IMR-90 (cell line): Measurements from ENCODE around the gene TMEM95. TPM values are rescaled to one million over a fixed set of nuclear protein-coding genes. Genes with fewer than 3 reads are reported as not detected.
"Not testable (repeated sequence)": the region's sequence is repeated elsewhere in the genome, so short reads cannot be mapped to it uniquely, and the experiment has no call there.

Experiments used
- ATAC-seq: fragments of 200-7000 bp; cut with Tn5 transposase; 2 replicates; pipeline ENCODE4 v1.9.1; 2020; ENCODE audit warnings: low read depth, mild to moderate bottlenecking, moderate library complexity
- BruUV-seq: library from RNA; stranded (reverse); fragments of 400-500 nt; replicated peaks from 2 replicates; lab custom pipeline; 2021; lab: Mats Ljungman, UMichigan
- CTCF ChIA-PET: fragments of 300-600 bp; formaldehyde crosslinking; extraction: SDS; loops from one replicate; lab custom pipeline; 2021; ENCODE audit warnings: antibody characterized with exemption; lab: Yijun Ruan, JAX
- POLR2A ChIA-PET: fragments of 300-600 bp; sonication (Branson Sonifier 250); formaldehyde crosslinking; loops from one replicate; lab custom pipeline; 2022; ENCODE audit warnings: antibody characterized with exemption; ENCODE audit not compliant: unreplicated experiment; lab: Charles Lee
- DNase-seq: peaks from one replicate; pipeline ENCODE4 v3.0.0; 2013
- H2AFZ ChIP-seq: replicated peaks from 2 replicates; pipeline ENCODE3; 2013; ENCODE audit warnings: low read length, mild to moderate bottlenecking; ENCODE audit not compliant: poor library complexity
- H2AK5ac ChIP-seq: 2 replicates; pipeline ENCODE4 v1.6.1; 2013; ENCODE audit warnings: low read depth, low read length, inconsistent platforms
- H2AK9ac ChIP-seq: replicated peaks from 2 replicates; pipeline ENCODE3; 2013; ENCODE audit warnings: mild to moderate bottlenecking, low read depth, low read length, moderate library complexity; ENCODE audit not compliant: poor library complexity
- H2BK120ac ChIP-seq: 2 replicates; pipeline ENCODE4 v1.6.1; 2013; ENCODE audit warnings: low read depth, low read length, inconsistent platforms
- H2BK15ac ChIP-seq: 3 replicates; pipeline ENCODE4 v1.6.1; 2013; ENCODE audit warnings: low read depth, low read length, inconsistent platforms
- H2BK20ac ChIP-seq: 2 replicates; pipeline ENCODE4 v1.6.1; 2013; ENCODE audit warnings: low read depth, mild to moderate bottlenecking, inconsistent platforms, low read length, moderate library complexity
- H2BK5ac ChIP-seq: 2 replicates; pipeline ENCODE4 v1.6.1; 2013; ENCODE audit warnings: mild to moderate bottlenecking, low read depth, low read length, inconsistent platforms; ENCODE audit not compliant: poor library complexity, severe bottlenecking
- H3K14ac ChIP-seq: replicated peaks from 2 replicates; pipeline ENCODE4 v1.6.1; 2013; ENCODE audit warnings: low read depth, low read length, inconsistent platforms
- H3K18ac ChIP-seq: 2 replicates; pipeline ENCODE4 v1.6.1; 2013; ENCODE audit warnings: low read depth, low read length, control low read depth
- H3K23ac ChIP-seq: 2 replicates; pipeline ENCODE4 v1.6.1; 2013; ENCODE audit warnings: low read depth, low read length, inconsistent platforms
- H3K27ac ChIP-seq: 2 replicates; pipeline ENCODE4 v1.5.1; 2013; ENCODE audit warnings: mild to moderate bottlenecking, control low read depth, low read length; ENCODE audit not compliant: insufficient read depth
- H3K27me3 ChIP-seq: 2 replicates; pipeline ENCODE4 v1.6.1; 2013; ENCODE audit warnings: low read length; ENCODE audit not compliant: control insufficient read depth, insufficient read depth
- H3K36me3 ChIP-seq: 2 replicates; pipeline ENCODE4 v1.6.1; 2013; ENCODE audit warnings: low read length, mixed read lengths; ENCODE audit not compliant: control insufficient read depth, insufficient read depth
- H3K4ac ChIP-seq: 2 replicates; pipeline ENCODE4 v1.6.1; 2013; ENCODE audit warnings: low read depth, low read length, inconsistent platforms
- H3K4me1 ChIP-seq: 2 replicates; pipeline ENCODE4 v1.6.1; 2013; ENCODE audit warnings: low read length, mixed read lengths; ENCODE audit not compliant: control insufficient read depth, insufficient read depth
- H3K4me2 ChIP-seq: 2 replicates; pipeline ENCODE4 v1.6.1; 2013; ENCODE audit warnings: low read depth, mild to moderate bottlenecking, control low read depth, low read length, moderate library complexity
- H3K4me3 ChIP-seq: 2 replicates; pipeline ENCODE4 v1.5.1; 2013; ENCODE audit warnings: low read depth, mild to moderate bottlenecking, control low read depth, low read length, moderate library complexity; ENCODE audit not compliant: insufficient read depth
- H3K56ac ChIP-seq: 2 replicates; pipeline ENCODE4 v1.6.1; 2013; ENCODE audit warnings: low read length, inconsistent platforms; ENCODE audit not compliant: insufficient read depth; ENCODE audit errors: extremely low read depth
- H3K79me1 ChIP-seq, 2 experiments: 2 replicates each; pipeline ENCODE4 v1.6.1; 2013; ENCODE audit warnings: low read length in 2 of 2, inconsistent platforms in 1 of 2, low read depth in 1 of 2
- H3K9ac ChIP-seq: 2 replicates; pipeline ENCODE4 v1.6.1; 2013; ENCODE audit warnings: low read depth, low read length, control low read depth
- H3K9me1 ChIP-seq: 2 replicates; pipeline ENCODE4 v1.6.1; 2013; ENCODE audit warnings: low read length, inconsistent platforms; ENCODE audit not compliant: insufficient read depth
- H3K9me3 ChIP-seq: 2 replicates; pipeline ENCODE4 v1.6.1; 2013; ENCODE audit warnings: low read length; ENCODE audit not compliant: control insufficient read depth, insufficient read depth
- H4K20me1 ChIP-seq: 2 replicates; pipeline ENCODE4 v1.6.1; 2013; ENCODE audit warnings: low read length, inconsistent platforms; ENCODE audit not compliant: insufficient read depth
- H4K5ac ChIP-seq: 2 replicates; pipeline ENCODE4 v1.6.1; 2013; ENCODE audit warnings: mild to moderate bottlenecking, low read depth, low read length, control low read depth
- H4K8ac ChIP-seq, 2 experiments: 2 replicates each; pipeline ENCODE4 v1.6.1; 2013; ENCODE audit warnings: low read depth in 2 of 2, low read length in 2 of 2, control low read depth in 1 of 2, inconsistent platforms in 1 of 2
- H4K91ac ChIP-seq: 2 replicates; pipeline ENCODE4 v1.6.1; 2013; ENCODE audit warnings: low read depth, low read length, inconsistent platforms; ENCODE audit not compliant: insufficient read depth
- WGBS, 2 experiments: methylation state at CpG; one replicate each; pipeline versions ENCODE4 v1.1.5 to v1.1.7; 2013; ENCODE audit warnings: missing lambda C conversion rate in 2 of 2; ENCODE audit not compliant: insufficient read length in 1 of 2; ENCODE audit errors: extremely low coverage in 2 of 2; 5-methylcytosine and 5-hydroxymethylcytosine counted together
- dilution Hi-C: fragments of 300-500 bp; cut with HindIII; formaldehyde crosslinking; loops from one replicate; pipeline ENCODE4 v1.14.3; 2018; ENCODE audit warnings: low sequenced_read_pairs; ENCODE audit not compliant: unreplicated experiment
- in situ Hi-C: fragments of 300-500 bp; cut with MboI; formaldehyde crosslinking; loops from 3 replicates; pipeline ENCODE4 v1.14.3; 2019; ENCODE audit warnings: low sequenced_read_pairs, inconsistent platforms, mixed read lengths
- intact Hi-C: fragments of 100-400 bp; cut with micrococcal nuclease; formaldehyde crosslinking; loops from 2 replicates; pipeline ENCODE4 v1.10.0; 2022
- polyA plus RNA-seq, 3 experiments: library from polyadenylated mRNA; depleted of rRNA; stranded (reverse); fragments of >200 nt; gene quantifications; 2 replicates each; pipeline ENCODE4 v1.2.3, GENCODE V29; 2012; ENCODE audit warnings: low replicate concordance in 1 of 3
- total RNA-seq: library from RNA; depleted of rRNA; stranded (reverse); fragments of >200 nt; gene quantifications from 2 replicates; pipeline ENCODE4 v1.2.3, GENCODE V29; 2012

Gene TMEM95
- total and polyA plus RNA-seq, 2 of the 4 experiments (the other 2 are of a cell fraction): not detected

DNA sequence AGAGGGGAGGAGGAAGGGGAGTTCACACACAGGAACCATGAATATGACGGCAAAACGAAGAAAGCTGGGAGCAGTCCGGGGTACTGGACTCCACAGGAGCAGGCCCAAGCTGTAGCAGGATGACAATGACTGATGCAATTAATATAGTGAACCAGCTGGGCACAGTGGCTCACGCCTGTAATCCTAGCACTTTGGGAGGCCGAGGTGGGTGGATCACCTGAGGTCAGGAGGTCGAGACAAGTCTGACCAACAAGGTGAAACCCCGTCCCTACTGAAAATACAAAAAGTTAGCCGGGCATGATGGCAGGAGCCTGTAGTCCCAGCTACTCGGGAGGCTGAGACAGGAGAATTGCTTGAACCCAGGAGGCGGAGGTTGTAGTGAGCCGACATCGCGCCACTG, 19.2 kb upstream of the TMEM95 start:
- not testable (repeated sequence) for ATAC-seq, H4K8ac ChIP-seq
- 69% methylated on average over 6 of the region's 13 CpGs; no CpG with 5 or more reads in 1 of the 2 experiments for WGBS, 2 experiments

More for the DNA sequence above, 19.2 kb upstream of the TMEM95 start:
- intact Hi-C loops, H3K4ac ChIP-seq, H3K56ac ChIP-seq, H3K9me3 ChIP-seq, H3K4me3 ChIP-seq, DNase-seq, H2AFZ ChIP-seq, H3K27ac ChIP-seq, in situ Hi-C loops, H3K9ac ChIP-seq, H2BK5ac ChIP-seq, H4K20me1 ChIP-seq, H3K14ac ChIP-seq, POLR2A ChIA-PET, CTCF ChIA-PET, BruUV-seq, H3K4me1 ChIP-seq, H2BK120ac ChIP-seq, H3K79me1 ChIP-seq, H2BK15ac ChIP-seq, H3K18ac ChIP-seq, dilution Hi-C loops, H3K36me3 ChIP-seq, H4K91ac ChIP-seq, H3K9me1 ChIP-seq, H4K5ac ChIP-seq, H3K23ac ChIP-seq, H2AK9ac ChIP-seq, H3K4me2 ChIP-seq, H2BK20ac ChIP-seq, H2AK5ac ChIP-seq: not testable (repeated sequence)
- peaks cover 11% of the 10 kb centered on the region for H3K27me3 ChIP-seq
